NCI-H748 (cell line): Measurements from ENCODE around the gene SLC25A21.
A peak's percentile ranks its signal among the peaks of the same experiment; 100 is the strongest.

Experiments
- DNase-seq: peaks from one replicate; lab custom pipeline; 2025; ENCODE audit not compliant: unreplicated experiment; lab: John Stamatoyannopoulos, UW

Gene SLC25A21

DNA sequence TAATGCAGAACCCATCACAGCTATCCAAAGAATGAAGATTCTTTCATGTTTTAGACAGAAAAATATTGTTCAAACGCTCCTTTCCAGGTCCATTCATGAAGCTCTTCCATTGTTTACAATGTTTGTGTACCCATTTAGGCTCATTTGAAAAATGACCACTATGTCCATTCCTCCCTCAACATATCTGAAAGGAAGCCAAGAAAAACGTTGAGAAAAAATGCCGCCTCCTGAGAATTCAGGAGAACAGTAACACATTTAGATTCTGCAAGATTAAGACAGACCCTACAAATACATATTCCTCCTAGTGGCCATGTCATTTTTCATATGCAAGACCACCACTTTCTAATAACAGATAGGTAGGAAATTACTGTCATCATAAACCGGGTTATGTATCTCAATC, 124.4 kb downstream of the SLC25A21 start:
- peak; percentile 10 for DNase-seq

DNA sequence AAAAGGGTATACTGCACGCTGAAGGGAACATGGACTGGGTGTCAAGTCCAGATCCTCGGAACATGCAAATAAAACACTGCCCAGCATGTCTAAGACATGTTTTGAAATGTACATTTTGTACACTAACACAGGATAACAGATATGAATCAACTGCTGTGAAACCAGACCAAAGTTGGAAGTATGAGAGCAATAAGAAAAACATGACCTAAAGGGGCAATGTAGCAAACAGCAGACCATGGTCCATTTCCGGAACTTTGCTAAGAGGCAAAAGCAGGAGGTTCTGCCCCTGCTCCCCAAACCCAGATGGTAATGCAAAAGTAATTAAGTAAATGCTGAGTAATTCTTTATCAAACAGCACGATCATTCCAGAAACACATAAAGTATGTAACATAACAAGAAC, 125.2 kb downstream of the SLC25A21 start:
- no peak for DNase-seq

DNA sequence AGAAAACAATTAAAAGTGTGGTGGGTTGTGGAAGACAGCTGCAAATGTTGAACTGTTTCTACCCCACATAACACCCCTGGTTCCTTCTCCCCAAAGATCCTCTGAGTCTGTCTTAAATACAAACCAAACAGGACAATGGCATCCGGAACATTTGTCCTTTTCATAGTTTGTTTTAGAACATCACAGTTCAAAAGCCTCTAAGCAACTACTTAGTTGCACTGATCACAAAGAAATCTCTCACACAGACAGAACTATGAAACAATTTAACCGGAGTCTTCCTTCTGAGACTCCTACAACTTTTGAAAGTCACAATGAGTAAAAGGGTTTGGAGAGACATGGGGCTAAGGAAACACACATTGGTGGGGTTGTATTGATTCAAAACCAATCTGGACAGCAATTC, 125.6 kb downstream of the SLC25A21 start:
- DNase-seq, result no peak

DNA sequence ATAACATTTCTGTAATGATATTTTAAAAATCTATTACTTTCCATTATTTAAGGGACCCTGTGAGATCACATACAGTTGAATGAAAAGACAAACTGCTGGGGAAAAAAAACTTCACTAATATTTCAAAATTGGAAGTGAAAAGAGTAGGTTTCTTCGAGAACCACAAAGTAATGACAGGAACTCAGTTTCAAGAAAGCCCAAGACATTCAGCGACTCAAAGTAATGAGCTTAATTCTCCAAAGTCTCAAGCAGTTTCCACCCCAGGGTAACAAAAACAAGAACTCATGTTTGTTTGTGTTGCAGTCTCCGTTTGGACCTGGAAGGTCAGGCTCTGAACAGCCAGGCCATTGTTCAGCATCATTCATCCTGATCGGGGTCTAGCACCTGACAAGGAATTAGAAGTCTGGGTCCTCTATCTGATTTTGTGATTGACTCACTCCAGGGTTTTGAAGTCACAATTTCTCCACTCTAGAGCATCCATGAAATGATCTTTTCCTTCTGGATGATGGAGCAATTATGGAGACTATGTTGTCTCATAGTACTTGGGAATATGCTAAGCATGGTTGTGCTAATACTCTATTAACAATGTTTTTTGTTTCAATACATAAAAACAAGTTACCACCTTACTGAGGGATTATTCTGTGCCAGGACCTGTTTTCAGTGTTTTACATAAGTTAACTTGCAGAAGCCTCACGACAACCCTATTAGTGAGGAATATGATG, 126.9 kb downstream of the SLC25A21 start:
- DNase-seq, result no peak

DNA sequence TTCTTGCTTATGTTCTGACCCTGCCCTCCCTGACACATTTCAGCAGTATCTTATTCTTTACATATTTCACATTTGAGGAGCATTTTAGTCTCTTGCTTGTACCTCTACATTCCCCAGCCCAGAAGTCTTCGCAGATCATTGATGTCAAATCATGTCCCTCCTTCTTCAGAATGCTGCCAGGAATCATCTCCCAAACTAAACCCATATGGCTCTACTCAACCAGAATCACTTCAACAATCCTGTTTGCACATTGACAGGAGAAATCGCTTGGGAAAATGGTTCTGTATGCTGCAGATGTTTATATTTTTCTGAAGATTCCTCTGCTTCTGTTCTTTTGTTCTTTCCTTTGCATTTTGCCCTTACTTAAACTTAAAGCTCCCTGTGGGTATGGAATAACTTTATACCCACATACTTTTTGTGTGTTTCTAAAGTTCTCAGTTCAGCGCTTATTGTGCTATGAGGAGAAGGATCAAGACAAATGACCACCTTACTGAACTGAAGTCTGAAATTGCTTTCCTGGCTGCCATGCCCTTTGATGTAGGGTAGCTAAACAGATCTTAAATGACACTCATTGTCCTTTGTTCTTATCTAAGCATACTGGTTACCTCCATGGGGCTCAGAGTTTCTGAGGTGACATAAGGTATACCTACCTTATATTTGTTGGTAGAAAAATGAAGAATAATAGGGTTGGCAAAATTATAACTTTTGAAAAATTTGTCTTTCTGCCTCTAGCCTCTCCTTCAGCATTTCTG, 134.6 kb downstream of the SLC25A21 start:
- DNase-seq, result no peak

DNA sequence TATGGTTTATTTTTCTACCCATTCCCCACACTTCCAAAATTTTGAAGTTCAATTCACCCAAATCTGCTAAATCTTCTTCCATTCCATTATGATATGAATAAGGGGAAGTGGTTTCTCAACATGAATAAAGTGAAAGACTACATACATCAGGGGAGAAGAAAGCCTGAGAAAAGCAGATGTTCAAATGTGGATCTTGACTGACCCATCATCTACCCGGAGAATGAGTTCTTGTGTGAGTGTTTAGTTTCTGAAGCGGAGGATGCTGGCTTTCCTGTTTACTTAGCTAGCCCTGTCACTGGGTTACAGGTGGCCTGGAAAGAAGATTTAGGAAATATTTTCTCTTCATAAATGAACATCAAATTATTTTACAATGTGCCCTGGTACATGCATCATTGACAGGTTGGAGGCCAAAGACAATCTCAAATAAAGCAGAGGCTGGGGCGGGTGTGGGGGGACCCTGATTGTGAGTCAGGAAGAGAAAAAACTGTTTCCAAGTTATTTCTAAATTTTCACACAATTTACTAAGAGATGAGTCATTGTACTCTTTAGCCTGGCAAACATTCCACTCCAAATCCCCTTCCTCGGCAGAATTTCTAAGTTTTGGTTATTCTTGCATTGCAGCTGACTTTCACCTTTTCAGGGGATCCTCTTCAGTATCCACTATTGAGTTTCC, 135.6 kb downstream of the SLC25A21 start:
- DNase-seq, result no peak

DNA sequence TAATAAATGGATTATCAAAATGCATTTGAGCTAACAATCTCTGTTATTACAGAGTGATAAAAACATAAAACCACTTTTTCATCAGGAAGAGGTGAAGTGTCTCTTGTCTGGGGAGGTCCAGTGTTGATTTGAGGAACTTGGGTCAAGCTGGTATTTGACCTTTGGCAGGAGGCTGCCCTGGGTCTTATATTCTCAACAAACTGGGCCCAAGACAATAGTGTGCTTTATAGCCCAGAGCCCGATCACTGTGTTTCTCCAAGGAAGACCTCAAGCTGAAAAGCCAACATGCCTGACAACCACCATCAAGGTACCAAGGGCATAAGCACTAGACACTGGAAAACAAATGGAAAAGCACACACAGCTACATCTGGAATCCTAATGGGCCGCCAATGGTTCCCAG, 137.0 kb downstream of the SLC25A21 start:
- DNase-seq, result no peak

DNA sequence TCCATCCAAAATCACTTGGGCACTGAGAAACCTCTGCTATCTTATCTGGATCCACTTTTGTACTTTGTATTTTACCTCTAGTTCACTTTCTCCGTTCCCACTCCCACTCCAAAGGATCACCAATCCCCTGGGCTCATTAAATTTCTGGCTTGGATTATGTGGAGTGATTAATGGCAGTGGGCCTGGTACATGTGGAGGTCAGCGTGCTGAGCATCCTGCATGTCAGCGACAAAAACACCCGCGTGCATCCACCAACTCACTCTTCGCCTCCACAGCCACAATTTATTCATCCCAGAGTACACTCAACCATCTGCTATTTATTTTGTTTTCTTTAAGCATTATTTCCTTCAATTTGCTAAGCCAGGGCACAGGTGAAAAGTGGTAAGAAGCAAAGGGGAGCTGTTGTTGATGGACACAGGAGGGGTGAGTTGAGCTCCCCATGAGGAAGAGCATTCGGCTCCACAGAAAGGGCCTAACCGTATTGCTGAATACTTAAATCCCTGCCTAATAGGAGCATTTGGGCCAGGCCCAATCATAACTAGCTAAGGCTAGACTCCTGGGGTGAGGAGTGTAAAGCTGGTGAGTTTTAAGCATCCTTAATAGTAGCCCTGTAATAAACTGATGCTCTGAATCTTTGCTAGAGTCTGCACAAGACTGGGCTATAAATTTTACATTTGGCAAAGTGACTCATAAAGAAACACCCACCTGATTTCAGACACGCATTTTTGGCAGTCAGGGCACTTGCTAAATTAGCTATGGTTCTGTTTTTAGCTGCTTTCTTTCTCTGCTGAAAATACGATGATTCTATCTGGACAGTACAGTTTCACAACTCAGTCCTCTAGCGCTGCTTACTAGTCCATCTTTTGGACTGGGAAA, 137.8 kb downstream of the SLC25A21 start:
- peak; percentile 23 for DNase-seq

DNA sequence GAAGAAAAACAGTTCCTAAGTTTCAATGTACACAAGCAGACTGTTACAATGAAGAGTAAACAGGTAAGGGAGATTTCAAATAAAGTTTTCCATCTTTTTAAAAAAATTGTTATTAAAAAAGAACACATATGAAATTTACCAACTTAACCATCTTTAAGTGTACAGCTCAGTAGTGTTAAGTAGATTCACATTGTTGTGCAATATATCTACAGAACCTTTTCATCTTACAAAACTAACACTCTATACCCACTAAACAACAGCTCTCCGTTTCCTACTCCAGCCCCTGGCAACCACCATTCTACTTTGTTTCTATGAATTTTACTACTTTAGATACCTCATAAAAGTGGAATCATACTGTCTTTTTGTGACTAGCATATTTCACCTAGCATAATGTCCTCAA, 139.5 kb downstream of the SLC25A21 start:
- no peak for DNase-seq

DNA sequence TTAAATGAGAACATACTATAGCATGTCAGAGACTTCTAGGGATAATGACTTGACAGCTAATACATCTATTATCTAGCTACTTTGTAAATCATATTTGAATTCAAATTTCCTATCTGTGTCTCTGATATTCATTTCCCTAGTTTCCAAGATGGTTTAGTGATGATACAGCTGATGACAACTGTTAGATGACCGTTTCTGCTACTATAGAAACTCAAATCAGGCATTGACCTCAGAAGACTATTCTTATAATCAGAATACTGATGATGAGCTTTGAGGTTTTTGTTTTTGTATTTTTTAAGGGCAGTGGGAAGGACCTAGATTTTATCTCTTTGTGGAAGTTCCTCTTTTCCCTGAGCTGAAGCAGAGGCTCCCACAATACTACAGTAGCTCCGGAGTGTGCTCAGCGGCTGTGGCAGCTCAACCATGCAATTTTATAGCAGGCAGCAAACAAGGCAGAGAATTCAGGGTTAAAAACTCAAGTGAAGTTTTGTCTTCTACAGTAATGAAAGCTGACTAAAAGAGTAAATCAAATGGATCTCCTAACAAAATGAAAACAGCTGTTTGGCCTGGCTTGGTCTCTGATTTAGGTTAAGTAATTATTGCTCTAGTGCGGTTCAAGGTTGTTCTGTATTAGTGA, 145.1 kb downstream of the SLC25A21 start:
- DNase-seq, result no peak

DNA sequence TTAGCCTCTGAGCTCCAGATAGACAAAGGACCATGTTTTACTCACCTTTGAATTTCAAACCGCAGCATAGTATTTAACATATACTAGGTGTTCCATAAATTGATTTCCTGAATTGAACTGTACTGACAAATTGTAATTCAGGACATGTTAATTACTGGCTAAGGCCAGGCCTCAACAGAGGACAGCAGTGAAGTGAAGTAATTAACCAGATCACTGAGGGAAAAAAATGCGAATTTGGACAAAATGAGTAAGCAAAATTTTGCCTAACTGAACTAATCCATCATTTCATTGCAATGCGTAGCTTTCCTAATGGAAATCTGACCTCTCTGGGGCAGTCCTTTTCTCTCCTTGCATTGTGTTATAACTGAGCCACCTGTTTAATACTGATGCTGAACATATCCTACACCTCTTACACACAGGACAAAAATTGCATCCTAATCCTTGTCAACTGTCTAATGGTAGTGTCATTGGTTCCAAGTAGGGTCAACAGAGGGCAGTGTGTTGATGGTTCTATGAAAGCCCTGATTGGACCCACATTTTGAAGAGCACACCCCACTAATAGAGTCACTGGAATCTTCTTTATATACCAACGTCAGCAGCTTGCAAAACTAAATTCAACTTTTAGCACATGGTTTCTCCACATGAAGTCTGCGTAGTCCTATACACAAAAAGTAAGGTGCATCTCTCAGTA, 148.4 kb downstream of the SLC25A21 start:
- no peak for DNase-seq

DNA sequence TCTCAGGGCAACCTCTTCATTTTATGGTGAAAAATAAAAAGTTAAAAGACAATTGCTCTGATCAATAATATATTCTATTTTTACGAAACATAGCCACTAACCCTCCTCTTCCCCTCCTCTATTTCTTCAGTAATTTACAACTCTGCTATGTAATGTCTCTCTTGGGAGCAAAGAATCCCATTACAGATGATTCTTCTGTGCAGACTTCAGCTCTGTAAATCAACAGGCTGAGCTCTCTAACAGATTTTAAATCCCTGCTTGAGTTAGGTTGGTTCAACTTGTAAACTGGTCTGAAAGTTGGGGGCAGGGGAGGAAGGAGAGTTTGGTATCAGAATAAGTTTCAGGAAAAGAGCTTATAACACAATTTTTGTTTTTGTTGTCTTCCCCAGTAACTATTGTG, 151.0 kb downstream of the SLC25A21 start:
- no peak for DNase-seq

DNA sequence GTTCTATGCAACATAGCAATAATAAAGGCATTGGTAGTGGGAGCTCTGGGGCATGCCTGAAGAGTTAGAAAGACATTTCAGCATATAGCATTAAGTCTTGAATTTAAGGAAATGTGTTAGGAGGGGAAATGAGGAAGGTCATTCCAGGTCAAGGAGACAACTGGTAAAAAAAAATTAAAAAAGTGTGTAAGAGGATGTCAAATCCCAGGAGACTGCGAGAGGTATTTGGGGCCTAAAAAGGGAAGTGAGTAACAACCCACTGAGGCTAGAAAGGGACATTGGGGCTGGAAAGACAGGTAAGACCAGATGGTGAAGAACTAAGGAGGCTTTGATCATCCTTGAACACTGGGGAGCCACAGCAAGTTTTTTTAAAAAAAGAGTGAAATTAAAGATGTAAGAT, 152.9 kb downstream of the SLC25A21 start:
- DNase-seq, result no peak

DNA sequence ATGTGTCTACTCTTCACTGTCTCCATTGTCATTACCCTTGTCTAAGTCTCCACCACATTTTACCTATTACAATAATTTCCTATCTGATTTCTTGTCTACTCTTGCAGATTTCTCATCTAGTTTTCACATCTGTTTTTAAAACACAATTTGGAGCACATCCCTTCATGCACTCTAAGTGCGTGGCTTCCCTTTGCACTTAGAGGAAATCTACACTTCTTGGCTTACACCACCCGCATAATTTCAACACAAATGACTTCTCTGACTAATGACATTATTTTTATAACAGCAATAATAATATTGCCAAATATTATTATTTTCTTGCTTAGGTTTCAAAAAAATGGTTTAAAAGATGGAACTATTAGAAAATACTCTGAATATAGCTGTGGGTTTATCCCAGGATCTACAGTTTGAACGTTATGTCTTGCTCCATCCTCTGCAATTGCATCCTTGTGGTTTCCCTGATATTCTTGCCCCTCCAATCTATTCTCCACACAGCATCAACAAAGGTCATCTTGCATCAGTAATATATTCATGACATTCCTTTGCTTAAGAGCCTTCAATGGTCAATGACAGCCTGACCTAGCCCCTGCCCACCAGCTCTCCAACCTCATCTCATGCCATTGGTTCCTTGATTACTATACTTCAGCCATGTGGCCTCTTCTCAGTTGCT, 153.7 kb downstream of the SLC25A21 start:
- no peak for DNase-seq

DNA sequence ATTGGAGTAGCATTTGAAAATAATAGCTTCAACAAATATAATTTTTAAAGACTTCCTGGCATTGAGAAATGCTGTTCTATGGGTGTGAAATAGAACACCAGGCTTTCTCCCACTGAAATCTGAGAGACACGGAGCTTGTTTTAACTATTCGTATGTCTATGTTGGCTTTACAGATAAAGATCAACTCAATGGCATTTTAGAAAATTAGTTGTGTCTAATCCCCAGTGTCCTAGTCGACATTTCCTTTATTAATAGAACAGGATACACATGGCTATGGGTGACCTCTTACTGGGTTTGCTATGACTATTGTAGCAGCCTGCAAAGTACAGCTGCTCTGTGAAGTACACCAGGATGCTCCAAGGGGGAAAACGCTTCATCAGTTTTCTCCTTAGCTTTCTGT, 159.3 kb downstream of the SLC25A21 start:
- DNase-seq, result no peak

DNA sequence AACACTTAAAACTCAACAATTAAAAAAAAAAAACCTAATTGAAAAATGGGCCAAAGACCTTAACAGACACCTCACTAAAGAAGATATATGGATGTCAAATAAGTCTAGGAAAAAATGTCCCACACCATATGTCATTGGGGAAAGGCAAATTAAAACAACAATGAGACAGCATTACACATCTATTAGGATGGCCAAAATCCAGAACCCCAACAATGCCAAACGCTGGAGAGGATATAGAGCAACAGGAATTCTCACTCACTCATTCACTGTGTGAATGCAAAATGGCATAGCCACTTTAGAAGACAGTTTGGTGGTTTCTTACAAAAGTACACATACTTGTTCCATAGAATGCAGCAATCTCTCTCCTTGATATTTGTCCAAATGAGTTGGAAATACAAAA, 173.7 kb downstream of the SLC25A21 start:
- DNase-seq, result no peak

DNA sequence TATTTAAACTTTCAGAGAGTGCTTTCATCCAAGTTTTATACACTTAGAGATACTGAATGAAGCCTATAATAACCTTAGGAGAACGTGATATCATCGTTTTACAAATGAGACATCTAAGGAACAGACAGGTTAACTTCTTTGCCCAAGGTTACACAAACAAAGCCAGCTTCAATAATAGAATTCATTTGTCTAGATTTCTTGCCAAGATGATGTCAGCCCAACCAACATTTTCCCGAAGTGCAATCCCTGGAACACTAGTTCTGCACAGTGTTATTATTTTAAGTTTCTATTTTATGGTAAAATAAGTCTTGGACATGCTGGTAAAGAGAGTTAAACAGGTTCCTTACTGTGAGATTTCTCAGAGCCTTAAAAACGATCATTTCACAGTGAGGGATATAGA, 174.6 kb downstream of the SLC25A21 start:
- DNase-seq, result no peak

DNA sequence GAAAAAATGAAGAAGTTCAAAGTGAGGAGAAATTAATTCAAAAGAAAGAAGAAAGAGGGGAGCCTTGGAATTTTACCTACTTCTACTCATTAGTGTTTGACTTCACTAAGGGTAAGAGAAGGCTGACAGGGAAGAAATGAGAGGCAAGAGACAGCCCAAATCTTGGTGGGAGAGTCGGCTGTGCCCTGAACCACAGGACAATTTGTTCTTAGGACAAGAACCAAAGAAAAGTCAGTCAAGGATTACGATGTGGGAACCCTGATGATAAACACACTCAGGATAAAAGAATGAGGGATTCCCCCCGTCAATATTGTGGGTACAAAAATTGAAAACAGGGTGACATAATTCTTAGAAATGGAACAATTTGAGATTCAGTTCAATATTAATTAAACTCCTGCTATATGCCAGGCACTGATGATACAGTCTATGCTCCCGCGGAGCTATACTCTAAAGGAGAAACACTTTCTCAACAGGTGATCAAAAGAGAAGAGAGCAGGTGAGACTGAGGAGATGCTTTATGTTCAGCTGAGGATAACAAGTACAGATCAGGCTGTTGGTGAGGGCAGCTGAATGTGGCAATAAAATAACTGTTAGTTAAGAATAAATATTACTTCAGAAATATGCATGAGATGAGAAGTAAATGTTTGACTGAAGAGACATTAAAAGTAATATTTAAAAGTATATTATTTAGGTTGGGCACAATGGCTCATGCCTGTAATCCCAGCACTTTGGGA, 175.4 kb downstream of the SLC25A21 start:
- no peak for DNase-seq
